OCI-M2 (cell line): ENCODE measurements around the gene RGS9.
"Not testable (repeated sequence)": the region's sequence is repeated elsewhere in the genome, so short reads cannot be mapped to it uniquely, and the experiment has no call there.

ENCODE experiments used
- DNase-seq: peaks from one replicate; lab custom pipeline; 2025; ENCODE audit not compliant: unreplicated experiment; lab: John Stamatoyannopoulos, UW

Gene RGS9

GRCh38 chr17:65204001-65204400, 66.8 kb downstream of the RGS9 start:
- DNase-seq: no peak

DNA sequence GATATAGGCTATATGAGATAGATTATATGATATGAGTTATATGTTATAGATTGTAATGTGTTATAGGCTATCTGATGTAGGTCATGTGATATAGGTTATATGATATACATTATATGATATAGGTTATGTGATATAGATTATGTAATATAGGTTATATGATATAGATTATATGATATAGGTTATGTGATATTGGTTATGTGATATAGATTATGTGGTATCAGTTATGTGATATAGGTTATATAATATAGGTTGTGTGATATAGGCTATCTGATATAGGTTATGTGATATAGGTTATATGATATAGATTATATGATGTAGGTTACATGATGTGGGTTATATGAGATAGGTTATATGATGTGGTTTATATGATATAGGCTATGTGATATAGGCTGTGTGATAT, 68.5 kb downstream of the RGS9 start:
- no peak for DNase-seq

DNA sequence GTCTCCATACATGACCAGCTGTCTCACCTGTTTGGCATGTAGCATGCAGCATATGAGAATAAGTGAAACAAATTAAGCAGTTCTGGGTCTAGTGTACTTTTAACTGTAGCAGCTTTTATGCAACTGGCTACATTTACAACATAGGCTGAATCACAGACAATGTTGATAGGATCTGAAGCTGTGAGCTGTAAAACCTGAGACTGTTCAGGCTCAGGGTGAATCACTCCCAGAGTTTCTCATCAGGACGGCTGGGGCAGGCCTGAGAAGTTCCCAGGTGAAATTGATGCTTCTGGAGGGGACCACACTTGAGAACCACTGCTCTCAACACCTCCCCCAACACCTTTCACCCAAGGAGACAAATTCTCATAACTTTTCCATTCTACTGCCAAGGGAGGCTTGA, 70.3 kb downstream of the RGS9 start:
- not testable (repeated sequence) for DNase-seq

DNA sequence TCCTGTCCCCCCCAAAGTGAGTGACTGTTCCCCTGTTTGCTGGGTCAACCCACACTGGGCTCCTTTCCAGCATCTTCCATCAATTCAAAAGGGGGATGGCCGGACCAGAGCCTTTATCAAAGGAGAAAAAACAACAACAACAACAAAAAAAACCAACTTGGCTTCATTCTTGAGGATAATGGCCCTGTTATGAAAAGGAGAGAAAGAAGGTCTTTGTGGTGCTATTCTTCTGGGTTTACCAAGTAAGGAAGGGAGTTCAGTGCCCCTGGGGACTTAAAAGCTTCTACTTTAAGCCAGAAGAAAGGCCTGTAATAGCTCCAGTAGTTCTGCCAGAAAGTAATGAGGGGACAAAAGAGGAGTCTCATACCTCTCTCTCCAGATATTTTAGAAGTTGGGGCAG, 71.5 kb downstream of the RGS9 start:
- DNase-seq: no peak

GRCh38 chr17:65218261-65218660, 81.1 kb downstream of the RGS9 start:
- DNase-seq: no peak

DNA sequence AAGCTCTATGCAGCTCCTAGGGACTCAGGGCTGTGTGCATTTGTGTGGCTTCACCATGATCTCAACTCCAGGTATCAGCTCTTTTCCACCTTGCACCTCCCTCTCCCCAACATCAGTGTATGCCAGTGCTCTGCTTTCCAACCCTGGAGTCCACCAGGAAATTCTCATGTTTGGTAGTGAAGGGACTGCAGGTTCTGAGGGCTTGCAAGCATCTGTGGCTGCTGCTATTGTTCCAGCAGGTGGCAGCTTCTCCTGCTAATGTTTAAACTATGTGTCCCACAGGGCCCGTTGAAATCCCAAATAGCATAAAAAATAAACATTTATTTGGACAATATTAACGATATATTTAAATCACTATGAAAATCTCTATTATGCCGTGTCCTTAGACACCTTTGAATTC, 82.0 kb downstream of the RGS9 start:
- DNase-seq: no peak

DNA sequence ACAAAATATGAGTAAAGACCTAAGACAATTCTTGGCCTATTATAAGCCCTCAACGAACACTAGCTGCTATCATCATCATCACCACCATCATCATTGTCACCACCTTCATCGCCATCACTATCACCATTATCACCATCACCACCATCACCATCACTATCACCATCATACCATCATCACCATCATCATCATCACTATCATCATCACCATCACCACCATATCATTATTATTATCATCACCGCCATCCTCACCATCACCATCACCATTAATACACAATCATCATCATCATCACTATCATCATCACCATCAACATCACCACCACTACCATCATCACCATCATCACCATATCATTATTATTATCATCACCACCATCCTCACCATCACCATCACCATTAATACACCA, 82.5 kb downstream of the RGS9 start:
- DNase-seq: no peak

DNA sequence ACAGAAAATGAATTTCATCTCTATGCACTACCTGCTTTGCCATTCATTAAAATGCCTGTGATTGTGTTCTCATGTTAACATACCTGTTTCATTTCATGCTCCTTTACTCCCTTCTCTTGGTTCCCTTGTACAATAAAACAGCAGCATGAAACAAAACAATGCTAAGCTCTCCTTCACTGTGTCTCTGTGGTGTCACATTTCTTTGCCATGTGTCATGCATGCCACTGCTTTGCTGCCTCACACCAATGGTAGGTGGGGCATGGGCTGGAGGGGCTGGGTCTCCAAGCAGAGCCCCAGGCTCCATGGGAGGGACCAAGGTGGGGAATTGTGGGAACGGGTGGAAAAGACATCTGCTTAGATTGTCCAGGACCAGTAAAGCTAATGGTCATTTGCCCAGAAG, 83.6 kb downstream of the RGS9 start:
- DNase-seq: no peak

DNA sequence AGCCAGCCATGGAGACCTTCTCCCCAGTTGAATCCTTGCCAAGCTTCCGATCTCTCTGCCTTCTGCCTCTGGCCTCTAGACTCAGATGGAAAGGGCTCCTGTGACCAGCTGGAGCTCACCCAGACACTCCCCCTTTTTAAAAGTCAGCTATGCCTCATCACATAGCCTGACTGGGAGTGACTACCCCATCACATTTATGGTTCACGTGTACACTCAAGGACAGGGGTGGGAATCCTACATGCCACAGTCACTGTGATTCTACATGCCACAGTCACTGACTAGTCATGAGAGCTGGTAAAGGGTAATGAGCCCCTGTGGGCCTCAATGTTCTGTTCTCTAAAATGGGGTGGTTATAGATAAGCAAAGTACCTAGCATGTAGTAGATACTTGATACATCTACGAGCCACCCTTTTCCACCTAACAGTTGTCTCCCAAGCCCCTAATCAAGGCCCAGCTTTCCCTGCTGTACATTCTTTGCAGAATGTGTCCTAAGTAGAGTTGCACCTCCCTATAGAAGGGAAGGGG, 85.1 kb downstream of the RGS9 start:
- DNase-seq: no peak

DNA sequence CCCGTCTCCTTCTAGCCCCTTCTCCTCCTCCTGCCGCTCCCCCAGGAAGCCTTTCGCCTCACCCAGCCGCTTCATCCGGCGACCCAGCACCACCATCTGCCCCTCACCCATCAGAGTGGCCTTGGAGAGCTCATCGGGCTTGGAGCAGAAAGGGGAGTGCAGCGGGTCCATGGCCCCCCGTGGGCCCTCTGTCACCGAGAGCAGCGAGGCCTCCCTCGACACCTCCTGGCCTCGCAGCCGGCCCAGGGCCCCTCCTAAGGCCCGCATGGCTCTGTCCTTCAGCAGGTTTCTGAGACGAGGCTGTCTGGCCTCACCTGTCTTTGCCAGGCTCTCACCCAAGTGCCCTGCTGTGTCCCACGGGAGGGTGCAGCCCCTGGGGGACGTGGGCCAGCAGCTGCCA, 87.9 kb downstream of the RGS9 start:
- DNase-seq: no peak

- no peak for DNase-seq
Observed at GRCh38 chr17:65226227-65226626, 89.1 kb downstream of the RGS9 start.

DNA sequence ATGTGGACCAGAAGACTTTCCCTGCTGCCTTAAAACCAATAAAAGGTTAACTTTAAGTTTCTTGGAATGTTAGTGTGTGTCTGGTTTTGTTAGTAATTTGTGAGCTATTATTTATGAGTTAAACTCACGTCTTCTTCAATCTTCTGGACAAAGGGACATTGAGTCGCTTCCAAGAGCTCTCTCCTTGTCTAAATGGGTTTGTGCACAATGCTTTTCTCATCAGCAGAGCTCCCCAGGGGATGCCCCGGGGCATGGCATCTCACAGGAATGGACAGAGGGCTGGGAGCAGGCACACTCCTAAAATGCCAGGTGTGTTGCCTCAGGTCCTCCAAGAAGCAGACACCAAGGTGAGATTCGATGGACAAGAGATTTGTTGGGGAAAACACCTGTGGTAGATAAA, 90.5 kb downstream of the RGS9 start:
- no peak for DNase-seq

DNA sequence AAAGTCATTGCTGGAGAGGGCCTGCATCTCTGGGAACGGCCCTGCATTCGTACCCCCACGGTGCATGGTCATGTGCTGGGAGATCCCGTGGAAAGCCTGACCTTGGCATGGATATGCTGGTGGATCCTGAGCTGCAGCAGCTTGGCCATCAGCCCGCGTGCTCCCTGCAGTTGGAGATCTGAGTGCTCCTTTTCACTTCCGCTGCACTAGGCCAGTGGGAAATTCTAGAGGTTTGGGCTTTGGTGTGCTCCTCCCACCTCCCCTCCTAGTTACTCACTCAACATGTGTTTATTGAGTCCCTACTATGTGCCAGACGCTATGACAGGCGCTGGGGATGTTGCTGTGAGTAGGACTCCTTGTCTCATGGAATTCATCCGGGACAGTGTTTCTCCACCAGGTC, 91.1 kb downstream of the RGS9 start:
- DNase-seq: no peak

DNA sequence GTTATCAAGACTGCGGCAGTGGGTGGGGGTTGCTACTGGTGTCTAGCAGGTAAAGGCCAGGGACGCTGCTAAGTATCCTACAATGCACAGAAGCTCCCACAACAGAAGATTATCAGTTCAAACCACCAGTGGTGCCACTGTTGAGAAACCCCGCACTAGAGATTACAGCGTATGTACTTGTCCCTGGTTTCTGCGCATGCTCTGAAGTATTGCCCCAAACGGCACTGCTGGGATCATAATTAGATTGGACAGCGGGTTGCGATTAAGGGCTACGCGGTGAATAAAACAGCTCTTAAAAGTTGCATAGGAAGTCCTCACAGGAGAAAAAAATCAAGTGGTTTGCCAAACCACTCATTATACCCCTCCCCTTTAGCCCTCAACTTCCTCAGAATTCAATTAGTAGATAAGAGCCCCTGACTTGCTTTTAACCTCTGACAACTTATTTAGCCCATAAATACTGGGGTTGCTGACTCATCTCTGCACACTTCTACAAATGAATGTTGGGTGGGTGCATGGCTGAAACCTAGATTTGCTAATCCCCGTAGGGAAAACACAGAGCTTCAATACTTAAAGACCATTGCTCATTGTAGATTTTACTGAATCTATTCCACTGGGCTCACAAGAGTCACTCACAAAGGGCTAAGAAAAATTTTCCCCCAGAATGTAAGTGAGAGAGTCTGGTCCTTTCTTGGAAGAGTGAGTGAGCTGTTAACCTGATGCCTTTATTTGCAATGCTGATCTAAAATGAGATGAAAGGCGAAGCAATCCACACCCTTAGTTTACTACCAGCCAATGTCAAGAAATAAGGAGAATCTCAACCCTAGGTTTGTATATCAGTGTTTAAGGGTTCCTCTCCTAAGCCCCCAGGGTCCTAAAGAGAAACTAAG, 91.8 kb downstream of the RGS9 start:
- DNase-seq: no peak

- DNase-seq: no peak
Observed at GRCh38 chr17:65229621-65229995, 92.4 kb downstream of the RGS9 start.

GRCh38 chr17:65230040-65230439, 92.9 kb downstream of the RGS9 start:
- no peak for DNase-seq

- DNase-seq: no peak
Observed at GRCh38 chr17:65231086-65231485, 93.9 kb downstream of the RGS9 start.

DNA sequence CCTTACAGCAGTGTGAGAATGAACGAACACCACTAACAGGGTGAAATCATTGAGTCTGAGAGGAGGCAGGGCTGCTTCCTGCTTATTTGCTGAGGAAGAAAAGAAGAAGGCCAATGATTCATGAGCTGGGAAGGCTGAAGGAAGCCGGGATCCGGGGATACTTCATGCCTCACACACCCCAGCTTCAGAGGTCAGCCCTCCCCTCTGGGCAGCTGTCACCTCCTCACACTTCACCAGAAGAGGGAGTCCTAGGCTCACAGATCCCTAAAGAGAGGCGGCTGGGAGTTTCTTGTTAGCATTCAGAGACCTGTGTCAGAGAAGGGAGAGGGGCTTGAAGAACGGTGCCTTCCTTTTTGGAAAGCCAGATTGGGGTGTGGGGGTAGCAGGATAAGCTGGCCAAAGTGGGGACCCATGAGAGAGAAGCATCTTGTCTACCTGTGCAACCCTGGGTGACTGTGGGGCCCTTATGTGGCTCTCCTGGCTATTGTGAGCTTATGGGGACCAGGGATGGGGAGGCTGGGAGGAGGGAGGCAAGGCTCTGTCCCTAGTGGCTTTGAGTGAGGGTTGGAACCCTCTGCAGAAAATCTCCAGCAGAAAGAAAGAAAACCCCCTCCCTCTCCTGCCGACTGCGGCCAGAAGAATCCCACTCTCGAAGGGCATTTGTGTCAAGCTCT, 94.6 kb downstream of the RGS9 start:
- DNase-seq: no peak

DNA sequence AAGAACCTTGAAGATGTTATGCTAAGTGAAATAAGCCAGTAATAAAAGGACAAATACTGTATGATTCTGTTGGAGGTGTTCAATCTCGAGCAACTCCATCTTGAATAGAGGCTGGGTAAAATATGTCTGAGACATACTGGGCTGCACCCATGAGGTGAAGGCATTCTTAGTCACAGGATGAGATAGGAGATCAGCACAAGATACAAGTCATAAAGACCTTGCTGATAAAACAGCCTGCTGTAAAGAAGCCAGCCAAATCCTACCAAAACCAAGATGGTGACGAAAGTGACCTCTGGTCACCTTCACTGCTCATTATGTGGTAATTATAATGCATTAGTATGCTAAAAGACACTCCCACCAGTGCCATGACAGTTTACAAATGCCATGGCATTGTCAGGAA, 98.1 kb downstream of the RGS9 start:
- no peak for DNase-seq

- no peak for DNase-seq
Observed at GRCh38 chr17:65236321-65236720, 99.2 kb downstream of the RGS9 start.

DNA sequence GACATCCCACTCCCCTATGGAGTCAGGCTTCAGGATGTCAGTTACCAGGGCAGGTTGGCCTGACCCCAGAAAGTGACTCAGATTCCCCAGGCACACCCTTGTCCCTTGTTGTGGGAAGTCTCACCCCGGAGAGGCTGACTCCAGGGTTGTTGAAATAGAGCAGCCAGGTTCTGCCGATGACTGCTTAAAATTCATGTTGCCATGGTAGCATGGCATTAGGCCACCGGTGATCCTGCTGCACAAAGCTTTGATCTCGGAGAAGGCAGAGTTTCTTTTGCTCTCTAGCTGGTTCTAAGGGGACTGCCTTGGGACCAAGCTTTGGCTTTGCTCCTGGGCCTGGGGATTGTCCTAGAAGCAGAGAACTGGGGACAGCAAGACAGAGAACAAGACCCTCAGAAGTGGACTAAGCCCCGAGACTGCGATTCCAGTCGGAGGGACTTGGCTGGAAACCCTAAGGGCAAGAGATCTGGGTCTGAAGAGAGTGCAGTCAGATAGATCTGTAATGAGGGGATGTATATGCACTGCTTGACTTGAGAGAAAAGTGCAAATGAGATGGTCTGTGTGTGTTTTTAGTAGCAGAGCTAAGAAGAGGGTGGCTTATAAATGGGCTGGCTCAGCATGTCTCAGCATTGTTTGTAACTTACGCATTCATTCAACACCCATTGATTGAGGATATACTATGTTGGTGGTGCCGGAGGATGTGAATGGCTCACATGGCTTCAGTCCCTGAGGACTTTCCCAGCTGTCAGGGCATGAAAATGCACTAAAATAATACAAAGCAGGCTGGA, 106.9 kb downstream of the RGS9 start:
- no peak for DNase-seq

DNA sequence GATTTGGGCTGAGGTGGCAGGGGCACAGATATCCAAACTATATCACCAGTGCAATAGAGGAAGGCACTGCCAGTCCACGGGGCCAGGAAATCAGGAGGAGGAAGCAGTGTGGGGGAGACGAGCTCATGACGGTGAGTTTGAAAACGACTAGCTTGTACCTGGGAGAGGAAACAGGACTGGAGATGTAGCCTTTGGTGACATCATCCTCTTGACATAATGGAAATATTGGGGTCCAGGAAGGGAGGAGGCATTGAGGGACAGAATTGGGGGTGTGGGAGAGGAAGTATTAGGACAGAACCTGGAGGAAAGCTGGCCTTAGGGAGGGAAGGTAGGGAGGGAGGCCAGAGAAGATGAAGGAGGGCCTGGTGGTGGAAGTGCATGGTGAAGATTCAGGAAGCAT, 109.1 kb downstream of the RGS9 start:
- no peak for DNase-seq
